Tibial nerve (tissue), 4 donors: ENCODE measurements around the gene SLC35F2. TPM values are rescaled to one million over a fixed set of nuclear protein-coding genes. Genes with fewer than 3 reads are reported as not detected.
A peak's percentile ranks its signal among the peaks of the same experiment; 100 is the strongest.
"Not testable (repeated sequence)": the region's sequence is repeated elsewhere in the genome, so short reads cannot be mapped to it uniquely, and the experiment has no call there.

Experiments used
- DNase-seq, 2 donors: peaks; one replicate each; pipeline ENCODE4 v3.0.0-alpha.2; 2019; ENCODE audit warnings: low spot score in 2 of 2
- H3K27ac ChIP-seq, 4 donors: fragments of 200-600 bp; sonication (generic) in 3 of 4; one replicate each; pipeline ENCODE4 v1.5.1; 2017 to 2019; ENCODE audit warnings: mild to moderate bottlenecking in 1 of 4
- H3K27me3 ChIP-seq, 2 donors: fragments of 200-600 bp; sonication (generic) in 1 of 2; one replicate each; pipeline versions ENCODE4 v1.5.1 to v1.6.0; 2017 to 2019
- H3K36me3 ChIP-seq, 3 donors: fragments of 200-600 bp; sonication (generic); one replicate each; pipeline ENCODE4 v1.5.1; 2018 to 2019
- H3K4me1 ChIP-seq, 4 donors: fragments of 200-600 bp; sonication (generic) in 3 of 4; one replicate each; pipeline ENCODE4 v1.5.1; 2017 to 2019
- H3K4me3 ChIP-seq, 4 donors: fragments of 200-600 bp; sonication (generic) in 3 of 4; one replicate each; pipeline ENCODE4 v1.5.1; 2017 to 2019; ENCODE audit warnings: mild to moderate bottlenecking in 1 of 4, moderate library complexity in 1 of 4
- H3K9me3 ChIP-seq, 4 donors: fragments of 200-600 bp; sonication (generic) in 3 of 4; one replicate each; pipeline ENCODE4 v1.5.1; 2017 to 2019
- EP300 ChIP-seq, 2 donors: sonication (generic); formaldehyde crosslinking; IDR thresholded peaks; one replicate each; pipeline ENCODE4 v1.6.1; 2017; ENCODE audit warnings: antibody characterized with exemption in 2 of 2, mild to moderate bottlenecking in 1 of 2
- POLR2A ChIP-seq, 2 donors: fragments of 450-650 bp; IDR thresholded peaks; one replicate each; pipeline ENCODE4 v1.6.1; 2017; ENCODE audit warnings: antibody characterized with exemption in 2 of 2, mild to moderate bottlenecking in 2 of 2, moderate library complexity in 2 of 2
- WGBS, 2 donors: methylation state at CpG; one replicate each; pipeline ENCODE4 v1.1.5; 2018; 5-methylcytosine and 5-hydroxymethylcytosine counted together
- total RNA-seq, 4 donors: library from RNA; depleted of rRNA; stranded (reverse); fragments of >200 nt; gene quantifications; one replicate each; pipeline ENCODE4 v1.1.0, GENCODE V29; 2016
- TF ChIP-seq, protein P1 (sequence below), 5 experiments: fragments of 200-600 bp in 3 of 5; fragments of 450-650 bp in 2 of 5; sonication (generic) in 3 of 5; IDR thresholded peaks; one replicate each; pipeline ENCODE4 v1.5.1; 2016 to 2019; ENCODE audit warnings: antibody characterized with exemption in 5 of 5, mild to moderate bottlenecking in 3 of 5, moderate library complexity in 2 of 5

Gene SLC35F2, protein sequence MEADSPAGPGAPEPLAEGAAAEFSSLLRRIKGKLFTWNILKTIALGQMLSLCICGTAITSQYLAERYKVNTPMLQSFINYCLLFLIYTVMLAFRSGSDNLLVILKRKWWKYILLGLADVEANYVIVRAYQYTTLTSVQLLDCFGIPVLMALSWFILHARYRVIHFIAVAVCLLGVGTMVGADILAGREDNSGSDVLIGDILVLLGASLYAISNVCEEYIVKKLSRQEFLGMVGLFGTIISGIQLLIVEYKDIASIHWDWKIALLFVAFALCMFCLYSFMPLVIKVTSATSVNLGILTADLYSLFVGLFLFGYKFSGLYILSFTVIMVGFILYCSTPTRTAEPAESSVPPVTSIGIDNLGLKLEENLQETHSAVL
- 10 to 100 TPM in 1 of 4 donors, 1 to 10 TPM in 3; 3.7 to 15.5 (median 5.6) TPM for total RNA-seq

DNA sequence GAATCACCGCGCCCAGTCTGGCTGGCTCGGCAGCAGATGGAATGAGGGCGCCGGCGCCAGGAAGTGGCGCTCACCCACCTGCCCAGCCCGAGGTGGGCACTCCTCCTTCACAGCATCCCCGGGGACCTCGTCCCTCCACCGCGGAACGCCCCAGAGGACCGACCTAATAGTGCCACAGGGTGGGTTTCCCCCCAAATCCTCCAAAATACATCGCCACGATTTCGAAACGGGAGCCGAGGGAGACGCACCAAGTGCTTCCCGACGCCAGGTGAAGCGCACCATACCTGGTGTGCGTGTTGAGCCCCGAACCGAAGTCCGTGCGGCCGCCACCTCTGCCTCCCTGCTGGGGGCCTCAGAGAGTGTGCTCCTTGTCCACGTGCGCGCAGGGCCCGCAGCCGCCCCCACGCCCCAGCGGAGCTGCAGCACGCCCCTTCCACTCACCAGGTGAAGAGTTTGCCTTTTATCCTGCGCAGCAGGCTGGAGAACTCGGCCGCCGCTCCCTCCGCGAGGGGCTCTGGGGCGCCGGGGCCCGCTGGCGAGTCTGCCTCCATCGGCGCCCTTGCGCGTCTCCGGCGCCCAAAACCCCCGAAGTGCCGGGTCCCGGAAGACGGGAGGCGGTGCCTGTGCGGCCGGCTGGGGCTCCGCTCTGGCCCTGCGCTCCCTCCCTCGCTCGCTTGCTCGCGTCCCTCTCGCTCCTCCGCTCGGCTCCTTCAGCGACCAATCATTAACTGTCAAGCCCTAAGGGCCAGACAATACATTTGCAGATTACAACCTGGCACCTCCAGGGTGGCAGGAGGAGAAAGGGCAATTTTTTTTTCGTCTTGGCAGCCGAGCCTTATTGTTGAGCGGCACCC is at the start of gene SLC35F2:
Gene SLC35F2, minus strand, starts transcription at position 571 of the 854 bp plus-strand sequence. Its CDS starts 20 bp downstream, at position 551.
- Histone ChIP-seq H3K27ac (peak within 1 kb of the TSS; percentile 3 to 73 (median 60)), H3K9me3 (no peaks in the 10 kb centered on the region), H3K36me3 (no peaks in the 10 kb centered on the region), H3K4me3 (peak within 1 kb of the TSS; percentile 43 to 72 (median 63)), H3K4me1 (peaks cover 0 to 30% (median 13%) of the 10 kb centered on the region in 4 donors), H3K27me3 (peaks cover 0 to 21% of the 10 kb centered on the region in 2 donors)
- 0 to 1% methylated on average over 43 to 45 of the region's 73 CpGs for WGBS, 2 donors
- TF ChIP-seq POLR2A (IDR thresholded peaks at IDR 0.05): no peak
- TF ChIP-seq EP300 (IDR thresholded peaks at IDR 0.05): peak in 1 of 2 donors; percentile 19
- DNase-seq: no peak

DNA sequence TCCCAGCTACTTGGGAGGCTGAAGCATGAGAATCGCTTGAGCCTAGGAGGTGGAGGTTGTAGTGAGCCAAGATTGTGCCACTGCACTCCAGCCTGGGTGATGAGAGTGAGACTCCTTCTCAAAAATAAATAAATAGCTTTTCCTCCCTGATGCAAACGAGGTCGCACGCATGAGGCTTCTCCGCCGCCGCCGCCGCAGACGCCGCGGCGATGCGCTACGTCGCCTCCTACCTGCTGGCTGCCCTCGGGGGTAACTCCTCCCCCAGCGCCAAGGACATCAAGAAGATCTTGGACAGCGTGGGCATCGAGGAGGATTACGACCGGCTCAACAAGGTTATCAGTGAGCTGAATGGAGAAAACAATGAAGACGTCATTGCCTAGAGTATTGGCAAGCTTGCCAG is 49.6 kb upstream of the SLC35F2 start:
- no peak for DNase-seq
- Histone ChIP-seq H3K4me1 (no peaks in the 10 kb centered on the region), H3K4me3 (no peak overlapping the region), H3K27ac (no peak overlapping the region), H3K27me3 (peaks cover 0 to 6% of the 10 kb centered on the region in 2 donors), H3K36me3 (no peaks in the 10 kb centered on the region), H3K9me3 (no peaks in the 10 kb centered on the region)
- TF ChIP-seq, protein P1, sequence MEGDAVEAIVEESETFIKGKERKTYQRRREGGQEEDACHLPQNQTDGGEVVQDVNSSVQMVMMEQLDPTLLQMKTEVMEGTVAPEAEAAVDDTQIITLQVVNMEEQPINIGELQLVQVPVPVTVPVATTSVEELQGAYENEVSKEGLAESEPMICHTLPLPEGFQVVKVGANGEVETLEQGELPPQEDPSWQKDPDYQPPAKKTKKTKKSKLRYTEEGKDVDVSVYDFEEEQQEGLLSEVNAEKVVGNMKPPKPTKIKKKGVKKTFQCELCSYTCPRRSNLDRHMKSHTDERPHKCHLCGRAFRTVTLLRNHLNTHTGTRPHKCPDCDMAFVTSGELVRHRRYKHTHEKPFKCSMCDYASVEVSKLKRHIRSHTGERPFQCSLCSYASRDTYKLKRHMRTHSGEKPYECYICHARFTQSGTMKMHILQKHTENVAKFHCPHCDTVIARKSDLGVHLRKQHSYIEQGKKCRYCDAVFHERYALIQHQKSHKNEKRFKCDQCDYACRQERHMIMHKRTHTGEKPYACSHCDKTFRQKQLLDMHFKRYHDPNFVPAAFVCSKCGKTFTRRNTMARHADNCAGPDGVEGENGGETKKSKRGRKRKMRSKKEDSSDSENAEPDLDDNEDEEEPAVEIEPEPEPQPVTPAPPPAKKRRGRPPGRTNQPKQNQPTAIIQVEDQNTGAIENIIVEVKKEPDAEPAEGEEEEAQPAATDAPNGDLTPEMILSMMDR (IDR thresholded peaks at IDR 0.05): no peak
- TF ChIP-seq POLR2A (IDR thresholded peaks at IDR 0.05) (no peak), EP300 (IDR thresholded peaks at IDR 0.05) (no peak)
- 64 to 81% methylated on average over 23 of the region's 23 CpGs for WGBS, 2 donors

DNA sequence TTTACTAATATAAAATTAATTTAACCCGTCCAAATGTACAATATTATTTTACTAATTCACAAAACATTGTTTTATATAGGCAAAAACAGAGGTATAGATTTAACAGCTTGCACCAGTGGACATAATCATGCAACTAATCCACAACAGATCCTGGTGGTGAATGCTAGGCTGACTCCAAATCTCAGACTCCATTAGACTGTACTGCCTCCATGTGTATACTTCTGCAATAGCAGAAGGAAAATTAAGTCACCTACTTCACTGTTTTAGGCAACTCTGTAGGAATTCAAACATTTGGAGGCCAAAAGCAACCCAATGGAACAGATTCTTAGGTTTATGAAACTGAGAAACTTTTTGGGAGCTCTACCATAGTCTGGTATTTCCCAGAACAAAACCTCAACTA is 39.7 kb upstream of the SLC35F2 start:
- 43 to 61% methylated on average over 1 of the region's 1 CpG for WGBS, 2 donors
- H3K27me3 ChIP-seq: no peaks in the 10 kb centered on the region
- H3K27ac ChIP-seq: no peak overlapping the region
- H3K9me3 ChIP-seq: no peaks in the 10 kb centered on the region
- TF ChIP-seq, protein P1 (IDR thresholded peaks at IDR 0.05): peak in 4 of 5 experiments; percentile 25 to 48 (median 40)
- TF ChIP-seq EP300 (IDR thresholded peaks at IDR 0.05): no peak
- no peaks in the 10 kb centered on the region for H3K4me1 ChIP-seq
- no peaks in the 10 kb centered on the region for H3K36me3 ChIP-seq
- H3K4me3 ChIP-seq: no peak overlapping the region
- DNase-seq: no peak

DNA sequence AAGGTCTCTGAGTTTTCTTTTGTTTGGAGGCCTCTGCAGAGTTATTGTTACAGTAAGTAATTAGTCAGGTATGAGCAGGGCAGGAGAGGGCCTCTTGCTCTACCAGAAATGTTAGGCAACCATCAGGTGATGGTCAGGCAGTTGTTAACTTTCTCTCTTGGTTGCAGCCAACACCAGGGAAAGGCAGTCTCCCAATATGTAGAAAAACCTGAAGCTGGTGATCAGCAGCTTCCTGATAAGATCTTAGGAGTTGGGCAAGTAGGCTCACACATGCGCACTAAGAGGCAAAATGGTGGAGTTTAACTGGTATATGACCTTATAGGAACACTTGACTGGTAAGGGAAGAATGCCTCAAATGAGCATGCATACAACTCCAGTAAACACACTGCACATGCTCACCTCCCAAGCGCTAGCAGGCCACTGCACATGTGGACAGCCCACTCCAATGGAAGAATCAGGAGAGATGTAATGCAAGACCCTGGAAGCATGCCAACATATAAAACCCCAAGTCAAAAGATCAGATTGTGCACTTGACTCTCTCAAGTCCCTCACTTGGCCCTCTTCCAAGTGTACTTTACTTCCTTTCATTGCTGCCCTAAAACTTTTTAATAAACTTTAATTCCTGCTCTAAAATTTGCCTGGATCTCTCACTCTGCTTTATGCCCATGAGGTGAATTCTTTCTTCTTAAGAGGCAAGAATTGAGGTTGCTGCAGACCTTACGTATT is 23.7 kb upstream of the SLC35F2 start:
- peaks cover 0 to 13% (median 0%) of the 10 kb centered on the region in 4 donors for H3K9me3 ChIP-seq
- H3K4me1 ChIP-seq: no peaks in the 10 kb centered on the region
- H3K27me3 ChIP-seq: no peaks in the 10 kb centered on the region
- no peaks in the 10 kb centered on the region for H3K36me3 ChIP-seq
- no peak for TF ChIP-seq EP300 (IDR thresholded peaks at IDR 0.05)
- TF ChIP-seq POLR2A (IDR thresholded peaks at IDR 0.05): no peak
- TF ChIP-seq, protein P1 (IDR thresholded peaks at IDR 0.05): no peak
- no peak for DNase-seq
- H3K27ac ChIP-seq: no peak overlapping the region
- no peak overlapping the region for H3K4me3 ChIP-seq
- WGBS, 2 donors: 78 to 89% methylated on average over 3 of the region's 3 CpGs

DNA sequence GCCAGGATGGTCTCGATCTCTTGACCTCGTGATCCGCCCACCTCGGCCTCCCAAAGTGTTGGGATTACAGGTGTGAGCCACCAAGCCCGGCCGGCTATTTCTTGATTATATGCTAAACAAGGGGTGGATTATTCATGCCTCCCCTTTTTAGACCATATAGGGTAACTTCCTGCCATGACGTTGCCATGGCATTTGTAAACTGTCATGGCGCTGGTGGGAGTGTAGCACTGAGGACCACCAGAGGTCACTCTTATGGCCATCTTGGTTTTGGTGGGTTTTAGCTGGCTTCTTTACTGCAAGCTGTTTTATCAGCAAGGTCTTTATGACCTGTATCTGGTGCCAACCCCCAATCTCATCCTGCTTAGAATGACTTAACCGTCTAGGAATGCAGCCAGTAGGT is 22.9 kb upstream of the SLC35F2 start:
- H3K36me3 ChIP-seq, H3K27me3 ChIP-seq, H3K4me3 ChIP-seq, H3K27ac ChIP-seq, H3K4me1 ChIP-seq, DNase-seq: not testable (repeated sequence)
- H3K9me3 ChIP-seq: peaks cover 0 to 13% (median 0%) of the 10 kb centered on the region in 4 donors
- 89 to 94% methylated on average over 9 of the region's 9 CpGs for WGBS, 2 donors
